B cell (primary cell): ENCODE data around the gene DNAI2.

Source experiments
- CTCF ChIP-seq: fragments of 200-600 bp; IDR thresholded peaks from one replicate; pipeline ENCODE4 v1.8.0; 2022; ENCODE audit warnings: antibody characterized with exemption, mild to moderate bottlenecking
- EZH2 ChIP-seq: IDR thresholded peaks from 2 replicates; pipeline ENCODE4 v1.6.1; 2012; ENCODE audit warnings: borderline replicate concordance, low read depth, mild to moderate bottlenecking, moderate library complexity, low read length; ENCODE audit not compliant: insufficient read depth, poor library complexity, severe bottlenecking

GRCh38 chr17:74257311-74257710, 16.7 kb upstream of the DNAI2 start:
- TF ChIP-seq CTCF (no peak), EZH2 (no peak)
